HG02970 (cell line): Measurements from ENCODE around the gene RTEL1.
"Not testable (repeated sequence)": the region's sequence is repeated elsewhere in the genome, so short reads cannot be mapped to it uniquely, and the experiment has no call there.

Source experiments
- ATAC-seq: cut with Tn5 transposase; IDR thresholded peaks from one replicate; pipeline ENCODE4 v1.9.1; 2021; ENCODE audit warnings: mild to moderate bottlenecking, moderate library complexity, moderate number of reproducible peaks; ENCODE audit not compliant: unreplicated experiment, low FRiP score

Gene RTEL1

GRCh38 chr20:63708301-63709148, 50.4 kb downstream of the RTEL1 start:
- ATAC-seq: peak; percentile 8

- ATAC-seq: no peak
Measured at GRCh38 chr20:63709149-63709527, 51.0 kb downstream of the RTEL1 start.

GRCh38 chr20:63711085-63711645, 53.1 kb downstream of the RTEL1 start:
- no peak for ATAC-seq

- ATAC-seq: no peak
Measured at GRCh38 chr20:63712191-63712590, 54.1 kb downstream of the RTEL1 start.

GRCh38 chr20:63714858-63715257, 56.7 kb downstream of the RTEL1 start:
- no peak for ATAC-seq

- ATAC-seq: no peak
Measured at GRCh38 chr20:63718996-63719395, 60.9 kb downstream of the RTEL1 start.

GRCh38 chr20:63722967-63723622, 65.0 kb downstream of the RTEL1 start:
- not testable (repeated sequence) for ATAC-seq

- not testable (repeated sequence) for ATAC-seq
Measured at GRCh38 chr20:63730189-63730733, 72.1 kb downstream of the RTEL1 start.

GRCh38 chr20:63731410-63731809, 73.3 kb downstream of the RTEL1 start:
- ATAC-seq: no peak

GRCh38 chr20:63732118-63733095, 74.3 kb downstream of the RTEL1 start:
- no peak for ATAC-seq

- ATAC-seq: no peak
Measured at GRCh38 chr20:63733117-63733516, 75.0 kb downstream of the RTEL1 start.

GRCh38 chr20:63733579-63734081, 75.5 kb downstream of the RTEL1 start:
- ATAC-seq: no peak

GRCh38 chr20:63734111-63734945, 76.2 kb downstream of the RTEL1 start:
- no peak for ATAC-seq

GRCh38 chr20:63734946-63735858, 77.1 kb downstream of the RTEL1 start:
- ATAC-seq: no peak

GRCh38 chr20:63735859-63736718, 78.0 kb downstream of the RTEL1 start, which contains the start of gene LIME1:
Gene LIME1, plus strand, starts transcription at chr20:63736664. Its CDS starts 886 bp downstream, at chr20:63737550.
- no peak for ATAC-seq

- ATAC-seq: no peak
Measured at GRCh38 chr20:63736893-63737694, 79.0 kb downstream of the RTEL1 start.
